ENCODE results near the gene GOLGA8K.
A peak's percentile ranks its signal among the peaks of the same experiment; 100 is the strongest.
"Not testable (repeated sequence)": the region's sequence is repeated elsewhere in the genome, so short reads cannot be mapped to it uniquely, and the experiment has no call there.

Gene GOLGA8K

DNA sequence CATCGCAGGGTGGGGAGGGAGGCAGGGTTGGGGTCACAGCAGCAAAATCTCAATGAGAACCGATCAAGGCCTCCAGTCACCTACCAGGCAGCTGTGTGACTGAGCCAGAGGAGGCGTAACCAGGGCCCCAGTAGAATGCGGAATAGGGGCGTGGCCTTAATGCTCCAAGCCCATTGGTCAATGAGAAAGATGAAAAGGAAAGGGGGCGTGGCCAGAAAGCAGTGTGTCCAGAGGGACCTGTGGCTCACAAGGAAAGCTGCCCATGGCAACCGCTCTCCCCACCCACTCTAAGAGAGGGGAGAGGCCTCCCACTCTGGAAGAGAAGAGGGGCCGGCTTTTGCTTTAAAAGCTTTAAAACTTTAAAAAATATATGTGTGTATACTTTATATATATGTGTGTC, at the start of gene GOLGA8K:
TSS of gene GOLGA8K (minus strand) at position 101 of the 400 bp plus-strand sequence. CDS start at position 3, 98 bp downstream.
- H3K9me3 Mint-ChIP-seq; H3K27ac Mint-ChIP-seq; H3K36me3 Mint-ChIP-seq (ENCODE audit: low read depth); H3K4me1 Mint-ChIP-seq (ENCODE audit: low read depth); DNase-seq; H3K27me3 Mint-ChIP-seq; H3K4me3 Mint-ChIP-seq: not testable (repeated sequence)

DNA sequence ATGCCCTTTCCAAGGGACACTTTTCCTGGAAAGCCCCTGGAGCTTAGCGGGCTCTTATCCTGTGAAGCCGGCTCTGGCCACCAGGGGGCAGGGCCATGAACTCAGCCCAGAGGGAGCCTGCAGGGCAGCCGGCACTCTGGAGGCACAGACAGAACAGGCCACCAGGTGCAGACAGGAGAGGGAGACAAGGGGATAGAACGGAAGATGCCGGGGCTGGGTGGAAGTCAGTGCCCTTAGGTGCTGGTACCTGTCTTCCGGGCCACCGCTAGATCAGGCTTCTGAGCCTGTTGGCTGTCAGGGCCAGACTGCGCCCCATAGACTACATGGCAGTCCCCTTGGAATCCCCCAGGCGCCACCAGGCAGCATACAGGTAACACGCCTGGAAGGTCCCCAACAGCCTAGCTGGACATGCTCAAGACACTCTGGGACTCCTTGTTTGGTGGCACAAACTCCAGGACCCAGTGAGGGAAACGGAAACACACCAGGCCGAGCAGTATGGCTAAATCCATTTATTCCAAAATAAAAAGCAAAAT, 37.4 kb upstream of the GOLGA8K start:
- not testable (repeated sequence) for H3K27me3 Mint-ChIP-seq; H3K27ac Mint-ChIP-seq; H3K36me3 Mint-ChIP-seq (ENCODE audit: low read depth); H3K4me3 Mint-ChIP-seq; H3K4me1 Mint-ChIP-seq (ENCODE audit: low read depth); H3K9me3 Mint-ChIP-seq
- DNase-seq: peak; percentile 29

GRCh38 chr15:32434102-32434963, 31.2 kb upstream of the GOLGA8K start:
- not testable (repeated sequence) for H3K4me1 Mint-ChIP-seq (ENCODE audit: low read depth); H3K4me3 Mint-ChIP-seq; H3K36me3 Mint-ChIP-seq (ENCODE audit: low read depth); H3K9me3 Mint-ChIP-seq; DNase-seq; H3K27me3 Mint-ChIP-seq; H3K27ac Mint-ChIP-seq

DNA sequence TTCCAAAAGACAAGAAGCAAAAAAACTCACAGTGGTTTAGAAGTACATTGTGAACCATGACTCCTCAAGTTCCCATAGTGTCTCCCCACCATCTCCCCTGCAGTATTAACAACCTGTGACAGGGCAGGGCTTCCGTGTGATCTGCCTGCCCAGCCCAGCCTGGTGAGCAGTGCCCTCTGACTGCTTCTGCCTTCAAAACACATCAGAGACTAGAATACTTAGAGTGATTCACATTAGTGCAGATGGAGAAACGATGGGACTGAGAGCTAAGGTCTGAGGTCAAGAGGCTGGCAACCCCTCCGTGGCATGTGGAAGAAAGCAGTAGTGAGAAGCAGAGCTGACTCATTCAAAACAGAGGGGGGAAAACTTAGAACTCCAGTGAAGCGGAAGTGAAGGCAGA, 24.5 kb upstream of the GOLGA8K start:
- H3K9me3 Mint-ChIP-seq, H3K4me3 Mint-ChIP-seq: not testable (repeated sequence)

GRCh38 chr15:32426511-32426910, 23.4 kb upstream of the GOLGA8K start:
- not testable (repeated sequence) for H3K27ac Mint-ChIP-seq; H3K36me3 Mint-ChIP-seq (ENCODE audit: low read depth); H3K4me3 Mint-ChIP-seq; H3K4me1 Mint-ChIP-seq (ENCODE audit: low read depth); DNase-seq; H3K9me3 Mint-ChIP-seq; H3K27me3 Mint-ChIP-seq

More for the DNA sequence above, 24.5 kb upstream of the GOLGA8K start:
- H3K36me3 Mint-ChIP-seq (ENCODE audit: low read depth); H3K4me1 Mint-ChIP-seq (ENCODE audit: low read depth); DNase-seq; H3K27me3 Mint-ChIP-seq; H3K27ac Mint-ChIP-seq: not testable (repeated sequence)

GRCh38 chr15:32407903-32408302, 4.8 kb upstream of the GOLGA8K start:
- not testable (repeated sequence) for H3K27me3 Mint-ChIP-seq; H3K36me3 Mint-ChIP-seq (ENCODE audit: low read depth); H3K4me3 Mint-ChIP-seq; DNase-seq; H3K9me3 Mint-ChIP-seq; H3K27ac Mint-ChIP-seq; H3K4me1 Mint-ChIP-seq (ENCODE audit: low read depth)

DNA sequence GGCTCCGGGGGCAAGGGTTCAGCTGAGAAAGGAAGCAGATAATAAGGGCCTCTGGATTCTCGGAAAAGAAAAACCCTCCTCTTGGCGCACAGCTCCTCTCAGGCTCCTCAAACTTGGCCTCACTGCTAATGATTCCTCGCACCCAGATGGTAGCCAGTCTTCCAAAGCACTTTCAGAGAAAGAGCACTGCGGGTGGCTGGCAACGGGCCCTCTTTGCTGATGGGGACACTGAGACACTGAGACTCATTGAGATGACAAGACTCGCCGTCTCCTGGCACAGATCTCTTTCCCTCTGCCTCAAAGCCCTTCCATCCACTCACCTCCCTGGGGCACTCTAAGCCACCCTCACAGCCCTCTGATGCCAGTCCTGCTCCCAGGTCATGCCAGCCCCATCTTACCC, 6.6 kb downstream of the GOLGA8K start:
- H3K4me3 Mint-ChIP-seq; H3K4me1 Mint-ChIP-seq (ENCODE audit: low read depth); H3K27me3 Mint-ChIP-seq; H3K36me3 Mint-ChIP-seq (ENCODE audit: low read depth); DNase-seq; H3K27ac Mint-ChIP-seq; H3K9me3 Mint-ChIP-seq: not testable (repeated sequence)

- H3K9me3 Mint-ChIP-seq, H3K4me3 Mint-ChIP-seq: not testable (repeated sequence)
Observed at GRCh38 chr15:32394745-32395144, 8.3 kb downstream of the GOLGA8K start.

GRCh38 chr15:32388050-32388648, 14.9 kb downstream of the GOLGA8K start:
- H3K4me3 Mint-ChIP-seq; H3K27me3 Mint-ChIP-seq; DNase-seq; H3K9me3 Mint-ChIP-seq; H3K27ac Mint-ChIP-seq; H3K4me1 Mint-ChIP-seq (ENCODE audit: low read depth); H3K36me3 Mint-ChIP-seq (ENCODE audit: low read depth): not testable (repeated sequence)

More at GRCh38 chr15:32394745-32395144, 8.3 kb downstream of the GOLGA8K start:
- not testable (repeated sequence) for H3K27me3 Mint-ChIP-seq; H3K36me3 Mint-ChIP-seq (ENCODE audit: low read depth); H3K27ac Mint-ChIP-seq; DNase-seq; H3K4me1 Mint-ChIP-seq (ENCODE audit: low read depth)

GRCh38 chr15:32385823-32386495, 17.1 kb downstream of the GOLGA8K start:
- not testable (repeated sequence) for H3K27me3 Mint-ChIP-seq; H3K4me3 Mint-ChIP-seq; H3K27ac Mint-ChIP-seq; H3K4me1 Mint-ChIP-seq (ENCODE audit: low read depth); DNase-seq; H3K36me3 Mint-ChIP-seq (ENCODE audit: low read depth); H3K9me3 Mint-ChIP-seq

DNA sequence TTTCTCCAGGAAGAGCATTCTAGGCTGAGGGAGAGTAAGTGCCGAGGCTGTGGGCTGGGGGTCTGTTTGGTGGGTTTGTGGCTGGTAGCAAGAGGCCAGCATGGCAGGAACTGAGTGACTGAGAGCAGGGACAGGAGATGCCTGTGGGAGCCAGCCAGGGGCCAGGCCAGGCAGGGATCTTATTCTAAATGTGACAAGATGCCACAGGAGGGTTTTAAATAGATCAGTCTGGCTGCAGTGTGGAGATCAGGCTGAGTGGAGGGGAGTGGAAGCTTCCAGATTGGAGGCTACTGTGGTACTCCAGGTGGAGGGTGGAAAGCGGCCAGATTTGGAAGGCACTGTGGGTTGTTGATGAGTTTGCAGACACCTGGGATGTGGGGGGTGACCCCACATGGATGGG, 28.9 kb downstream of the GOLGA8K start:
- H3K4me1 Mint-ChIP-seq (ENCODE audit: low read depth); H3K4me3 Mint-ChIP-seq; H3K27ac Mint-ChIP-seq; H3K27me3 Mint-ChIP-seq; H3K36me3 Mint-ChIP-seq (ENCODE audit: low read depth); DNase-seq; H3K9me3 Mint-ChIP-seq: not testable (repeated sequence)

GRCh38 chr15:32373707-32374106, 29.4 kb downstream of the GOLGA8K start:
- not testable (repeated sequence) for H3K9me3 Mint-ChIP-seq, DNase-seq

GRCh38 chr15:32372075-32372474, 31.0 kb downstream of the GOLGA8K start:
- not testable (repeated sequence) for H3K9me3 Mint-ChIP-seq; H3K27me3 Mint-ChIP-seq; DNase-seq; H3K4me3 Mint-ChIP-seq; H3K36me3 Mint-ChIP-seq (ENCODE audit: low read depth); H3K27ac Mint-ChIP-seq; H3K4me1 Mint-ChIP-seq (ENCODE audit: low read depth)

More at GRCh38 chr15:32373707-32374106, 29.4 kb downstream of the GOLGA8K start:
- not testable (repeated sequence) for H3K27me3 Mint-ChIP-seq; H3K36me3 Mint-ChIP-seq (ENCODE audit: low read depth); H3K27ac Mint-ChIP-seq; H3K4me1 Mint-ChIP-seq (ENCODE audit: low read depth); H3K4me3 Mint-ChIP-seq

DNA sequence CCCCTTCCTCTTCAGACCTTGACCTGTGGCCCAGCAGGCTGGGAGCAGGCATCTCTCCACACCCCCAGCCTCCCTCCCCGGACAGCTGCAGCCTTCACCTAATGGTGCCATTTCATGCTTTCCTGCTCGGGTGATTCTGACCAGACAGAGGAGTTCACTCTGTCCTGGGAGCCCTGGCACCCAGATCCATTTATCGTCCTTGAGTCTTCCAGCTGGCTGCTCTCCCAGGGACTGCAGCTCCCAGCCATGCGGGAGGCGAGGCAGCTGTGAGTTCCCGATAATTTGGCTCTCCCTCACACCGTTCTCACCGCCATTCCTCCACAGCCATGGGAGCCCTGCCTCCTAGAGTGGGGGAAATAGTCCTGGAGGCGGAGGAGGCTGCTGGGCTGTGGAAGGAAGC, 32.6 kb downstream of the GOLGA8K start:
- H3K27me3 Mint-ChIP-seq; H3K4me1 Mint-ChIP-seq (ENCODE audit: low read depth); H3K4me3 Mint-ChIP-seq; H3K9me3 Mint-ChIP-seq; DNase-seq; H3K36me3 Mint-ChIP-seq (ENCODE audit: low read depth); H3K27ac Mint-ChIP-seq: not testable (repeated sequence)

- H3K27me3 Mint-ChIP-seq; H3K9me3 Mint-ChIP-seq; DNase-seq; H3K4me3 Mint-ChIP-seq; H3K27ac Mint-ChIP-seq; H3K36me3 Mint-ChIP-seq (ENCODE audit: low read depth); H3K4me1 Mint-ChIP-seq (ENCODE audit: low read depth): not testable (repeated sequence)
Observed at GRCh38 chr15:32370064-32370463, 33.0 kb downstream of the GOLGA8K start.
